ENCODE results near the gene FANK1.

DNA sequence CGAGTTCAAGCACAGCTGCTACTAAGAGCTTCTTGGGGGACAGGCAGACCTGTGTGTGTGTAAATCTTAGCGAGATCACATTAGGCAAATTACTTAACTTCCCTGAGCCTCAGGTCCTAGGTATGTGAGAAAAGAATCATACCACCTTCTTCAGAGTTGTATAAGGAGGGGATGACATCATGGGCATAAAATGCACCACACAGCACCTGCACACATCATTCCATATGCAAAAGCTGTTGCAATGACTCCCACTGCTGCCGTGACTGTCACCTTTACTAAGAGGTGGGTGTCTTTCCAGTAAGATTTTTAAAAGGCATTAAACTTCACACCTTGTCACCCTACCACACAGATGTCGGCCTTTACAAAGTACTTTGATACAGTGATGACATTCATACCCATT is 146.0 kb downstream of the FANK1 start:
- no peak for TF ChIP-seq POLR2A (IDR thresholded peaks at IDR 0.05)
- TF ChIP-seq, protein P1, sequence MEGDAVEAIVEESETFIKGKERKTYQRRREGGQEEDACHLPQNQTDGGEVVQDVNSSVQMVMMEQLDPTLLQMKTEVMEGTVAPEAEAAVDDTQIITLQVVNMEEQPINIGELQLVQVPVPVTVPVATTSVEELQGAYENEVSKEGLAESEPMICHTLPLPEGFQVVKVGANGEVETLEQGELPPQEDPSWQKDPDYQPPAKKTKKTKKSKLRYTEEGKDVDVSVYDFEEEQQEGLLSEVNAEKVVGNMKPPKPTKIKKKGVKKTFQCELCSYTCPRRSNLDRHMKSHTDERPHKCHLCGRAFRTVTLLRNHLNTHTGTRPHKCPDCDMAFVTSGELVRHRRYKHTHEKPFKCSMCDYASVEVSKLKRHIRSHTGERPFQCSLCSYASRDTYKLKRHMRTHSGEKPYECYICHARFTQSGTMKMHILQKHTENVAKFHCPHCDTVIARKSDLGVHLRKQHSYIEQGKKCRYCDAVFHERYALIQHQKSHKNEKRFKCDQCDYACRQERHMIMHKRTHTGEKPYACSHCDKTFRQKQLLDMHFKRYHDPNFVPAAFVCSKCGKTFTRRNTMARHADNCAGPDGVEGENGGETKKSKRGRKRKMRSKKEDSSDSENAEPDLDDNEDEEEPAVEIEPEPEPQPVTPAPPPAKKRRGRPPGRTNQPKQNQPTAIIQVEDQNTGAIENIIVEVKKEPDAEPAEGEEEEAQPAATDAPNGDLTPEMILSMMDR (IDR thresholded peaks at IDR 0.05), result no peak
